Right lobe of liver (tissue), 6 donors: ENCODE results near the gene COG8. TPM values are rescaled to one million over a fixed set of nuclear protein-coding genes. Genes with fewer than 3 reads are reported as not detected.
A peak's percentile ranks its signal among the peaks of the same experiment; 100 is the strongest.

Source experiments
- ATAC-seq, 4 donors: fragments of 200-7000 bp; cut with Tn5 transposase; one replicate each; pipeline ENCODE4 v1.9.1; 2020; ENCODE audit warnings: mild to moderate bottlenecking in 4 of 4, moderate library complexity in 4 of 4
- DNase-seq, 3 donors: peaks; one replicate each; pipeline ENCODE4 v3.0.0-alpha.2; 2020
- H3K27ac ChIP-seq, 3 donors: fragments of 200-600 bp; one replicate each; pipeline ENCODE4 v1.8.0; 2022
- H3K27me3 ChIP-seq, 2 donors: fragments of 200-600 bp; one replicate each; pipeline ENCODE4 v1.8.0; 2022
- H3K36me3 ChIP-seq, 4 donors: fragments of 200-600 bp; sonication (generic) in 1 of 4; one replicate each; pipeline versions ENCODE4 v1.5.1 to v1.8.0; 2017 to 2022; ENCODE audit warnings: control low read depth in 1 of 4
- H3K4me1 ChIP-seq, 4 donors: fragments of 200-600 bp; sonication (generic) in 1 of 4; one replicate each; pipeline versions ENCODE4 v1.5.1 to v1.8.0; 2017 to 2022; ENCODE audit warnings: control low read depth in 1 of 4
- H3K4me3 ChIP-seq, 3 donors: fragments of 200-600 bp; one replicate each; pipeline ENCODE4 v1.8.0; 2022
- H3K9me3 ChIP-seq, 4 donors: fragments of 200-600 bp; sonication (generic) in 1 of 4; one replicate each; pipeline versions ENCODE4 v1.5.1 to v1.8.0; 2017 to 2022; ENCODE audit warnings: control low read depth in 1 of 4
- POLR2A ChIP-seq: fragments of 450-650 bp; IDR thresholded peaks from one replicate; pipeline ENCODE4 v1.6.1; 2017; ENCODE audit warnings: antibody characterized with exemption, mild to moderate bottlenecking
- WGBS: methylation state at CpG from one replicate; pipeline ENCODE4 v1.1.6; 2018; ENCODE audit warnings: low coverage, low lambda C conversion rate; ENCODE audit not compliant: insufficient coverage; ENCODE audit errors: missing lambda C conversion rate; 5-methylcytosine and 5-hydroxymethylcytosine counted together
- intact Hi-C, 2 donors: fragments of 100-400 bp; cut with DNase I; formaldehyde crosslinking; loops; one replicate each; pipeline versions ENCODE4 v1.11.2 to v1.14.1; 2022
- total RNA-seq, 6 experiments: library from RNA; depleted of rRNA in 2 of 6; stranded (reverse); fragments of >200 nt in 2 of 6; fragmentation: NEBNext Ultra II Directional in 3 of 6; extraction: Animal tissue kit (Norgen Biotek cat#: 25700) in 3 of 6; gene quantifications; one replicate each; pipeline versions ENCODE4 v1.1.0 to v1.2.4, GENCODE V29; 2016 to 2023
- TF ChIP-seq, protein P1 (sequence below), 4 donors: fragments of 200-600 bp in 3 of 4; fragments of 450-650 bp in 1 of 4; IDR thresholded peaks; one replicate each; pipeline versions ENCODE4 v1.5.1 to v1.8.0; 2016 to 2022; ENCODE audit warnings: antibody characterized with exemption in 4 of 4, mild to moderate bottlenecking in 2 of 4
- donor health status: DM: no; HTN: yes; CAD: no.
- donor health status: DM: no; HTN: no; CAD: no.
- donor health status: DM: no; HTN: no; CAD: no.
- donor health status: DM: no; HTN: yes; CAD: no.
- donor health status: DM: no; HTN: yes; CAD: no.

The COG8 gene
- total RNA-seq, 6 experiments from 2014 or later, result 16.0 to 35.5 (median 25.3) TPM

DNA sequence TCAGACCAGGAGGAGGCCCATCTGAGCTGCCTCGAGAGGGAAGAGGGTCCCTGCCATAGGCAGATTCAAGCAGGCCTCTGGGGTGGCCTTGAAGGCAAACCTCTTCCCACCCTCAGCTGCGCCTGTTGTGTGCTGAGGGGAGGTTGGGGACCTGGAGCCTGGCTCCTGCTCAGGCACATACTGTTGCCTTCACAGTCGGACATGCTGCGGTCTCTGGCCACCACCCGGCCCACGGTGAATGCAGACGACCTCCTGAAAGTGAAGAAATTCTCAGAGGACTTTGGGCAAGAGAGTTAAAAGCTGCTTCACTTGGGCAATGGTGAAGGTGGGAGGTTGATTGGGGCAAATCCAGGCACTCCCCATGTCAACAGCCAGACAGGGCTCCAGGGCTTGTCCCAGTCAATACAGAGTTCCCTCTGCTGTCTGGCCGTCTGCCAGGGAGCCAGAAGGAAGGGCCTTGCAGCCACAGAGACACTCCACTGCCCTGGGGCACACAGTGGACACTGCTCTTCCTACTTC, 15.3 kb downstream of the COG8 start:
- Histone ChIP-seq H3K4me1 (peaks cover 3 to 70% (median 31%) of the 10 kb centered on the region in 4 donors), H3K27ac (peak overlapping the region; percentile 47 to 95 (median 76)), H3K27me3 (no peaks in the 10 kb centered on the region), H3K9me3 (no peaks in the 10 kb centered on the region), H3K36me3 (peaks cover 0 to 55% (median 25%) of the 10 kb centered on the region in 4 donors), H3K4me3 (no peak overlapping the region)
- 8% methylated on average over 6 of the region's 8 CpGs for WGBS
- intact Hi-C loops, result no loop called here
- DNase-seq (peak; percentile 92 to 96 (median 96)), ATAC-seq (peak; percentile 68 to 79 (median 76))
- TF ChIP-seq POLR2A, result no peak
- TF ChIP-seq, protein P1, sequence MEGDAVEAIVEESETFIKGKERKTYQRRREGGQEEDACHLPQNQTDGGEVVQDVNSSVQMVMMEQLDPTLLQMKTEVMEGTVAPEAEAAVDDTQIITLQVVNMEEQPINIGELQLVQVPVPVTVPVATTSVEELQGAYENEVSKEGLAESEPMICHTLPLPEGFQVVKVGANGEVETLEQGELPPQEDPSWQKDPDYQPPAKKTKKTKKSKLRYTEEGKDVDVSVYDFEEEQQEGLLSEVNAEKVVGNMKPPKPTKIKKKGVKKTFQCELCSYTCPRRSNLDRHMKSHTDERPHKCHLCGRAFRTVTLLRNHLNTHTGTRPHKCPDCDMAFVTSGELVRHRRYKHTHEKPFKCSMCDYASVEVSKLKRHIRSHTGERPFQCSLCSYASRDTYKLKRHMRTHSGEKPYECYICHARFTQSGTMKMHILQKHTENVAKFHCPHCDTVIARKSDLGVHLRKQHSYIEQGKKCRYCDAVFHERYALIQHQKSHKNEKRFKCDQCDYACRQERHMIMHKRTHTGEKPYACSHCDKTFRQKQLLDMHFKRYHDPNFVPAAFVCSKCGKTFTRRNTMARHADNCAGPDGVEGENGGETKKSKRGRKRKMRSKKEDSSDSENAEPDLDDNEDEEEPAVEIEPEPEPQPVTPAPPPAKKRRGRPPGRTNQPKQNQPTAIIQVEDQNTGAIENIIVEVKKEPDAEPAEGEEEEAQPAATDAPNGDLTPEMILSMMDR (IDR thresholded peaks at IDR 0.05), result no peak

DNA sequence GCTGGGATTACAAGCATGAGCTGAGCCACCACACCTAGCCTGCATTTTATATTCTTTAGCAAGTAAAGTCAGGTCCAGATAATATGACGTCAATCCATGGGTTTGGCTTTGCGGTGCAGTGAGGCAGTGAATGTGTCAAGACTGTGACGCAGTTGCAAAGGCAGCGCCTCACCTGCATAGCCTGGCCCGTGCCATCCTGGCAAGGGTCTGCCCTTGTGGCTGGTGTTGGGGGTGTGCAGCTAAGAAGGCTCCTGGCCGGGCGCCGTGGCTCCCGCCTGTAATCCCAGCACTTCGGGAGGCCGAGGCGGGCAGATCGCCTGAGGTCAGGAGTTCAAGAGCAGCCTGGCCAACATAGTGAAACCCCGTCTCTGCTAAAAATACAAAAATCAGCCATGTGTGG, 15.9 kb downstream of the COG8 start:
- peak in 2 of 3 donors; percentile 71 for DNase-seq
- Histone ChIP-seq H3K36me3 (peaks cover 0 to 61% (median 32%) of the 10 kb centered on the region in 4 donors), H3K4me3 (no peak overlapping the region), H3K4me1 (peaks cover 3 to 70% (median 28%) of the 10 kb centered on the region in 4 donors), H3K9me3 (no peaks in the 10 kb centered on the region), H3K27me3 (no peaks in the 10 kb centered on the region), H3K27ac (peak overlapping the region in 2 of 3 donors; percentile 76 to 95)
- TF ChIP-seq POLR2A, result no peak
- TF ChIP-seq, protein P1 (IDR thresholded peaks at IDR 0.05), result no peak
- 66% methylated on average over 4 of the region's 14 CpGs for WGBS
- ATAC-seq, result peak in 1 of 4 donors; percentile 11
- intact Hi-C loops, result no loop called here

- Histone ChIP-seq H3K4me3 (no peak overlapping the region), H3K9me3 (no peaks in the 10 kb centered on the region), H3K27me3 (no peaks in the 10 kb centered on the region), H3K36me3 (peaks cover 0 to 66% (median 34%) of the 10 kb centered on the region in 4 donors), H3K4me1 (peaks cover 3 to 64% (median 24%) of the 10 kb centered on the region in 4 donors), H3K27ac (peak overlapping the region in 1 of 3 donors; percentile 95)
- intact Hi-C loops, result no loop called here
- ATAC-seq, result no peak
- DNase-seq, result peak in 1 of 3 donors; percentile 35
- WGBS, result no CpG with 5 or more reads among the region's 7 CpGs
- no peak for TF ChIP-seq POLR2A
- TF ChIP-seq, protein P1 (IDR thresholded peaks at IDR 0.05), result no peak
Observed at GRCh38 chr16:69322343-69322742, 17.0 kb downstream of the COG8 start.

GRCh38 chr16:69321080-69321479, 18.3 kb downstream of the COG8 start:
- 91% methylated on average over 16 of the region's 22 CpGs for whole genome bisulfite sequencing
- intact Hi-C loops, result no loop called here
- ATAC-seq (no peak), DNase-seq (peak in 1 of 3 donors; percentile 39)
- H3K4me3 ChIP-seq, result no peak overlapping the region
- peaks cover 0 to 66% (median 24%) of the 10 kb centered on the region in 4 donors for H3K4me1 ChIP-seq
- no peak for TF ChIP-seq POLR2A
- TF ChIP-seq, protein P1 (IDR thresholded peaks at IDR 0.05), result no peak
- H3K36me3 ChIP-seq, result peaks cover 0 to 75% (median 38%) of the 10 kb centered on the region in 4 donors
- no peaks in the 10 kb centered on the region for H3K9me3 ChIP-seq
- no peaks in the 10 kb centered on the region for H3K27me3 ChIP-seq
- H3K27ac ChIP-seq, result no peak overlapping the region
